Endodermal cell (in vitro differentiated cells): ENCODE data around the gene RLN3. TPM values are rescaled to one million over a fixed set of nuclear protein-coding genes. Genes with fewer than 3 reads are reported as not detected.

ENCODE experiments used
- DNase-seq: peaks from one replicate; pipeline ENCODE4 v3.0.0-alpha.2; 2017
- H3K27ac ChIP-seq: 2 replicates; pipeline ENCODE4 v1.5.1; 2013; ENCODE audit warnings: mild to moderate bottlenecking, low read depth, low read length, moderate library complexity
- H3K27me3 ChIP-seq: 2 replicates; pipeline ENCODE4 v1.6.1; 2013; ENCODE audit warnings: mild to moderate bottlenecking, low read length, moderate library complexity; ENCODE audit not compliant: insufficient read depth, control insufficient read depth, poor library complexity, severe bottlenecking
- H3K36me3 ChIP-seq: 2 replicates; pipeline ENCODE4 v1.7.0; 2013; ENCODE audit warnings: mild to moderate bottlenecking, low read length, moderate library complexity; ENCODE audit not compliant: control insufficient read depth, insufficient read depth
- H3K4me1 ChIP-seq: one replicate; pipeline ENCODE4 v1.7.0; 2013; ENCODE audit warnings: low read length; ENCODE audit not compliant: control insufficient read depth, insufficient read depth
- H3K4me3 ChIP-seq: 2 replicates; pipeline ENCODE4 v1.5.1; 2013; ENCODE audit warnings: mild to moderate bottlenecking, low read length, moderate library complexity
- H3K9ac ChIP-seq: 2 replicates; pipeline ENCODE4 v1.6.1; 2013; ENCODE audit warnings: mild to moderate bottlenecking, low read length, moderate library complexity; ENCODE audit not compliant: poor library complexity, severe bottlenecking; ENCODE audit errors: extremely low read depth
- H3K9me3 ChIP-seq: 2 replicates; pipeline ENCODE4 v1.6.1; 2013; ENCODE audit warnings: mild to moderate bottlenecking, low read length, moderate library complexity; ENCODE audit not compliant: control insufficient read depth
- H3K27ac Mint-ChIP-seq: 2 replicates; pipeline ENCODE4 v1.8.0; 2020; ENCODE audit warnings: mixed read lengths
- H3K27me3 Mint-ChIP-seq: 2 replicates; pipeline ENCODE4 v1.8.0; 2021; ENCODE audit warnings: mild to moderate bottlenecking, mixed read lengths; ENCODE audit not compliant: insufficient read depth
- H3K36me3 Mint-ChIP-seq: 2 replicates; pipeline ENCODE4 v1.8.0; 2020; ENCODE audit warnings: low read depth, mixed read lengths
- H3K4me1 Mint-ChIP-seq: 2 replicates; pipeline ENCODE4 v1.8.0; 2020; ENCODE audit warnings: mixed read lengths
- H3K4me3 Mint-ChIP-seq: 2 replicates; pipeline ENCODE4 v1.8.0; 2020; ENCODE audit warnings: mild to moderate bottlenecking, moderate library complexity, mixed read lengths
- H3K9me3 Mint-ChIP-seq: 2 replicates; pipeline ENCODE4 v1.8.0; 2020; ENCODE audit warnings: mild to moderate bottlenecking, mixed read lengths
- CTCF ChIP-seq: fragments of 200-600 bp; sonication (generic); conservative IDR thresholded peaks from 2 replicates; pipeline ENCODE4 v1.5.0; 2021; ENCODE audit warnings: antibody characterized with exemption, mild to moderate bottlenecking
- WGBS, 2 experiments: methylation state at CpG; one replicate each; pipeline versions ENCODE4 v1.1.5 to v1.1.7; 2013; ENCODE audit warnings: missing lambda C conversion rate in 2 of 2, mixed read lengths in 1 of 2; ENCODE audit not compliant: insufficient coverage in 1 of 2, insufficient read length in 1 of 2; 5-methylcytosine and 5-hydroxymethylcytosine counted together
- total RNA-seq, 2 donors: library from RNA; stranded (reverse); fragmentation: NEBNext Ultra II Directional in 1 of 2; extraction: Animal tissue kit (Norgen Biotek cat#: 25700) in 1 of 2; gene quantifications; 2 replicates in 1 of 2; 3 replicates in 1 of 2; pipeline ENCODE4 v1.2.1, GENCODE V29; 2021

The RLN3 gene
- total RNA-seq, 2 donors from 2014 or later, result not detected

- Histone ChIP-seq H3K4me1 (no peaks in the 10 kb centered on the region), H3K27me3 (peaks cover 25% of the 10 kb centered on the region), H3K27ac (no peak overlapping the region), H3K9me3 (no peaks in the 10 kb centered on the region), H3K4me3 (no peak overlapping the region), H3K36me3 (no peaks in the 10 kb centered on the region), H3K9ac (no peak overlapping the region)
- Mint-ChIP-seq H3K4me1 (peaks cover 1% of the 10 kb centered on the region), H3K27ac (no peak overlapping the region), H3K27me3 (peaks cover 47% of the 10 kb centered on the region), H3K36me3 (no peaks in the 10 kb centered on the region), H3K4me3 (no peak overlapping the region), H3K9me3 (no peaks in the 10 kb centered on the region)
- 100% methylated on average over 2 of the region's 2 CpGs; no CpG with 5 or more reads in 1 of the 2 experiments for WGBS, 2 experiments
- no peak for DNase-seq
- TF ChIP-seq CTCF, result no peak
These were observed 50.5 kb downstream of the RLN3 start for GRCh38 chr19:14078411-14078810.

Other genes starting within 250 kb of the RLN3 start
- 10 to 100 TPM; 30.0 to 41.9 TPM for gene ZSWIM4, start 232.7 kb upstream of the RLN3 start, total RNA-seq
- under 1 TPM in 1 of 2 donors, not detected in 1; 0.64 TPM for gene NANOS3, start 151.0 kb upstream of the RLN3 start, total RNA-seq
- gene BRME1, start 122.0 kb upstream of the RLN3 start, total RNA-seq, result 1 to 10 TPM; 4.4 to 7.4 TPM
- 10 to 100 TPM; 45.1 to 55.9 TPM for gene CC2D1A, start 121.9 kb upstream of the RLN3 start, total RNA-seq
- under 1 TPM in 1 of 2 donors, not detected in 1; 0.29 TPM for gene PODNL1, start 89.7 kb upstream of the RLN3 start, total RNA-seq
- 10 to 100 TPM; 62.4 to 72.9 TPM for gene DCAF15, start 75.6 kb upstream of the RLN3 start, total RNA-seq
- 10 to 100 TPM; 17.1 to 24.3 TPM for gene RFX1, start 21.8 kb upstream of the RLN3 start, total RNA-seq
- gene IL27RA, start 3.6 kb downstream of the RLN3 start, total RNA-seq, result 10 to 100 TPM; 10.3 to 10.8 TPM
- gene PALM3, start 33.9 kb downstream of the RLN3 start, total RNA-seq, result 1 to 10 TPM; 1.3 to 4.9 TPM
- 1 to 10 TPM in 1 of 2 donors, under 1 TPM in 1; 0.73 to 1.4 TPM for gene MISP3, start 44.6 kb downstream of the RLN3 start, total RNA-seq
- gene C19orf67, start 57.6 kb downstream of the RLN3 start, total RNA-seq, result 1 to 10 TPM in 1 of 2 donors, under 1 TPM in 1; 0.73 to 1.1 TPM
- 100 to 1,000 TPM in 1 of 2 donors, 10 to 100 TPM in 1; 94.2 to 126 TPM for gene SAMD1, start 62.6 kb downstream of the RLN3 start, total RNA-seq
- 10 to 100 TPM; 62.1 to 73.8 TPM for gene PRKACA, start 89.6 kb downstream of the RLN3 start, total RNA-seq
- 10 to 100 TPM; 37.8 to 47.8 TPM for gene ASF1B, start 108.4 kb downstream of the RLN3 start, total RNA-seq
- gene ADGRL1, start 178.0 kb downstream of the RLN3 start, total RNA-seq, result 10 to 100 TPM; 70.8 to 82.6 TPM